Lower lobe of right lung (tissue), 2 donors: ENCODE data around the gene PHOX2B. TPM values are rescaled to one million over a fixed set of nuclear protein-coding genes. Genes with fewer than 3 reads are reported as not detected.

Source experiments
- ATAC-seq, 2 donors: fragments of 200-7000 bp; cut with Tn5 transposase; one replicate each; pipeline ENCODE4 v1.9.1; 2020 to 2022; ENCODE audit warnings: mild to moderate bottlenecking in 2 of 2, moderate library complexity in 2 of 2
- DNase-seq: peaks from one replicate; pipeline ENCODE4 v3.0.0-alpha.2; 2020
- H3K27ac ChIP-seq: fragments of 200-600 bp; one replicate; pipeline ENCODE4 v1.8.0; 2022
- H3K27me3 ChIP-seq: fragments of 200-600 bp; one replicate; pipeline ENCODE4 v1.8.0; 2022; ENCODE audit warnings: low read depth
- H3K36me3 ChIP-seq: fragments of 200-600 bp; one replicate; pipeline ENCODE4 v1.8.0; 2022; ENCODE audit warnings: mild to moderate bottlenecking
- H3K4me1 ChIP-seq: fragments of 200-600 bp; one replicate; pipeline ENCODE4 v1.8.0; 2022
- H3K4me3 ChIP-seq: fragments of 200-600 bp; one replicate; pipeline ENCODE4 v1.8.0; 2022; ENCODE audit warnings: mild to moderate bottlenecking
- H3K9me3 ChIP-seq: fragments of 200-600 bp; one replicate; pipeline ENCODE4 v1.8.0; 2022
- CTCF ChIP-seq: fragments of 200-600 bp; IDR thresholded peaks from one replicate; pipeline ENCODE4 v1.8.0; 2022; ENCODE audit warnings: antibody characterized with exemption, mild to moderate bottlenecking
- intact Hi-C: fragments of 100-400 bp; cut with DNase I; formaldehyde crosslinking; loops from one replicate; pipeline ENCODE4 v1.11.0; 2022
- long read RNA-seq: library from polyadenylated mRNA; unstranded; transcript quantifications from one replicate; pipeline ENCODE4 v2.0.0, GENCODE V29; 2021
- total RNA-seq: library from RNA; stranded (reverse); fragmentation: NEBNext Ultra II Directional; extraction: Animal tissue kit (Norgen Biotek cat#: 25700); gene quantifications from one replicate; pipeline ENCODE4 v1.2.1, GENCODE V29; 2021
- donor health status: DM: no; HTN: yes; CAD: no; lungs with severe emphysema.

The PHOX2B gene
- total RNA-seq = not detected
- long read RNA-seq = 0 reads

GRCh38 chr4:41748571-41749475 lies at the start of gene PHOX2B:
PHOX2B (minus strand) TSS chr4:41748725; CDS start chr4:41748610, 115 bp downstream.
- intact Hi-C loops = no loop called here
- no peak for TF ChIP-seq CTCF
- no peaks in the 10 kb centered on the region for H3K9me3 ChIP-seq
- no peak for ATAC-seq
- no peak within 1 kb of the TSS for H3K4me3 ChIP-seq
- peaks cover 99% of the 10 kb centered on the region for H3K27me3 ChIP-seq
- H3K36me3 ChIP-seq = no peaks in the 10 kb centered on the region
- H3K4me1 ChIP-seq = no peaks in the 10 kb centered on the region
- no peak for DNase-seq
- H3K27ac ChIP-seq = no peak within 1 kb of the TSS

- ATAC-seq (no peak), DNase-seq (no peak)
- Histone ChIP-seq H3K9me3 (no peaks in the 10 kb centered on the region), H3K4me3 (no peak overlapping the region), H3K36me3 (no peaks in the 10 kb centered on the region), H3K27ac (no peak overlapping the region), H3K4me1 (no peaks in the 10 kb centered on the region), H3K27me3 (peaks cover 7% of the 10 kb centered on the region)
- intact Hi-C loops = no loop called here
- TF ChIP-seq CTCF = no peak
Observed at GRCh38 chr4:41797260-41797659, 48.7 kb upstream of the PHOX2B start.

GRCh38 chr4:41796545-41797210 lies 48.2 kb upstream of the PHOX2B start:
- no peak overlapping the region for H3K27ac ChIP-seq
- no peaks in the 10 kb centered on the region for H3K9me3 ChIP-seq
- H3K27me3 ChIP-seq = peaks cover 7% of the 10 kb centered on the region
- ATAC-seq (no peak), DNase-seq (no peak)
- H3K36me3 ChIP-seq = no peaks in the 10 kb centered on the region
- intact Hi-C loops = no loop called here
- H3K4me3 ChIP-seq = no peak overlapping the region
- TF ChIP-seq CTCF = no peak
- H3K4me1 ChIP-seq = no peaks in the 10 kb centered on the region

GRCh38 chr4:41795796-41796385 lies 47.4 kb upstream of the PHOX2B start:
- peaks cover 7% of the 10 kb centered on the region for H3K27me3 ChIP-seq
- no peak for ATAC-seq
- no peaks in the 10 kb centered on the region for H3K4me1 ChIP-seq
- no peak overlapping the region for H3K27ac ChIP-seq
- no peaks in the 10 kb centered on the region for H3K9me3 ChIP-seq
- intact Hi-C loops = no loop called here
- H3K36me3 ChIP-seq = no peaks in the 10 kb centered on the region
- H3K4me3 ChIP-seq = no peak overlapping the region
- no peak for TF ChIP-seq CTCF
- no peak for DNase-seq

GRCh38 chr4:41792166-41792565 lies 43.6 kb upstream of the PHOX2B start:
- peaks cover 7% of the 10 kb centered on the region for H3K27me3 ChIP-seq
- no peak overlapping the region for H3K27ac ChIP-seq
- no peaks in the 10 kb centered on the region for H3K4me1 ChIP-seq
- H3K9me3 ChIP-seq = no peaks in the 10 kb centered on the region
- no peaks in the 10 kb centered on the region for H3K36me3 ChIP-seq
- H3K4me3 ChIP-seq = no peak overlapping the region
- ATAC-seq (no peak), DNase-seq (no peak)
- TF ChIP-seq CTCF = no peak
- intact Hi-C loops = no loop called here
